ENCODE measurements around the gene MPHOSPH9.

MPHOSPH9 gene

DNA sequence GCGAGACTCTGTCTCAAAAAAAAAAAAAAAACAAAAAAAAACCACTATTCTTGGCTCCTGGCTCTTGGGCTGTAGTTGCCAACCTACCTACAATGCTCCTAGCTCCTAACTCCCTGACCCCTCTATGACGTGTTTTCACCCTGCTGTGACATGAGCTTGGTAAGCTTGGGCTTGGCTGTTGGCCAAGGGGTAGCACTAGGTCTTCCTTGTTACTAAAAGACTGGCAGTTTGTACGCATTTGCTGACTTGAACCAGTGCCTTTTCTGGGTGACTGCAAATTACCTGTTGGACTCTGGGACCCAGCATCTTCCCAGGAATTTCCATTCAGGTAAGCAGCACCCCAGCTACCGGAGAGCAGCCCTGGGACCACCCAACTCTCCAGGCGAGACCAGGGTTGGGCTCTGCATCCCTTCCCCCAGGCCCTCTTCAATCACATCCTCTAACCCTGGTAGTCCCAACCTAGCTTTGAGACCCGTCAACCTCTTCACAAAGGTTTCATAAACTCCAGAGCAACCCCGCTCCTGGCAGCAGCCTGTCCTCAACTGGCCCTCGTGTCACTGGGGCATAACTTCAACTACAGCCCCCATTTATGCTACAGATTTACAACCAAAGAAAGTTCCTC lies 30.4 kb upstream of the MPHOSPH9 start:
- H3K4me1 ChIP-seq (ENCODE audit: control insufficient read depth, insufficient read depth, low read depth, low read length) = peaks cover 18% of the 10 kb centered on the region
- no peaks in the 10 kb centered on the region for H3K9me3 ChIP-seq (ENCODE audit: control insufficient read depth, low read length)
- H3K14ac ChIP-seq (ENCODE audit: low read length in 2 of 2) = no peak overlapping the region
- no peak for DNase-seq
- H2BK12ac ChIP-seq (ENCODE audit: low read length in 2 of 2) = no peak overlapping the region
- peaks cover 75 to 82% of the 10 kb centered on the region in 2 experiments for H3K36me3 ChIP-seq (ENCODE audit: control insufficient read depth in 1 of 2, insufficient read depth in 2 of 2, low read depth in 1 of 2, low read length in 2 of 2)
- no peak overlapping the region for H3K27ac ChIP-seq (ENCODE audit: low read length, poor library complexity, severe bottlenecking)
- no peak overlapping the region for H3K9ac ChIP-seq (ENCODE audit: low read length)
- H2AFZ ChIP-seq (ENCODE audit: low read depth, low read length) = no peak overlapping the region
- no peak overlapping the region for H4K91ac ChIP-seq (ENCODE audit: low read length)
- 96% methylated on average over 7 of the region's 8 CpGs for WGBS
- H3K4ac ChIP-seq (ENCODE audit: low read depth in 1 of 2, low read length in 2 of 2) = no peak overlapping the region
- no peak overlapping the region for H3K23ac ChIP-seq (ENCODE audit: low read length in 2 of 2)
- H2BK120ac ChIP-seq (ENCODE audit: low read depth, low read length) = no peak overlapping the region
- no peak overlapping the region for H4K8ac ChIP-seq (ENCODE audit: low read length)
- no peak overlapping the region for H3K4me2 ChIP-seq (ENCODE audit: low read length, poor library complexity, severe bottlenecking)
- no peak overlapping the region for H2AK5ac ChIP-seq (ENCODE audit: low read length, severe bottlenecking)
- H3K79me1 ChIP-seq (replicated peaks; ENCODE audit: low read length, poor library complexity, severe bottlenecking) = peaks cover 15% of the 10 kb centered on the region
- H2BK15ac ChIP-seq (ENCODE audit: low read depth, poor library complexity, severe bottlenecking) = no peak overlapping the region
- no peak overlapping the region for H3K4me3 ChIP-seq (ENCODE audit: insufficient read depth in 1 of 2, low read depth in 1 of 2, low read length in 2 of 2)
- H3K27me3 ChIP-seq (ENCODE audit: control insufficient read depth in 1 of 2, insufficient read depth in 1 of 2, low read length in 2 of 2) = no peaks in the 10 kb centered on the region
- no peak overlapping the region for H2BK5ac ChIP-seq (ENCODE audit: low read depth, low read length, poor library complexity, severe bottlenecking)
- H3K18ac ChIP-seq (ENCODE audit: low read depth in 1 of 2, low read length in 2 of 2) = no peak overlapping the region

DNA sequence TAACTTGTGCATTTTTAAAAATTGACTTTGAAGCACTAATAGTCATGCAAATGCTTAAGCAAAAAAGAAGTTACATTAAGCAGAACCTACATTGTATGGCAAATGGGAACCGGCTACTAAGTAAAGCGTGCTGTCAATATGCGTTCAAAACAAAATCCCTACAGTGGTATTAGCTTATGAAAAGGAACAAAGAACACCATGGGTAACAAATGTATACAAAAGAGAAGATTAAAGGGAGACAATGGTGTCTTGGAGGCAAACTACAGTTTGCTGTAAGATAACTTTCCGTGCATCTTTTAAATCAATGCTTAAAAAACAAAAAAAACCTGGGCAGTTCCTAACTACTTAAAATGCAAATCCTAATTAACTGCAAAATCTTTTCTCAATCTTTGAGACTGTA lies 28.3 kb upstream of the MPHOSPH9 start:
- no peak for DNase-seq
- Histone ChIP-seq H3K23ac (ENCODE audit: low read length in 2 of 2) (no peak overlapping the region), H2BK5ac (ENCODE audit: low read depth, low read length, poor library complexity, severe bottlenecking) (no peak overlapping the region)

DNA sequence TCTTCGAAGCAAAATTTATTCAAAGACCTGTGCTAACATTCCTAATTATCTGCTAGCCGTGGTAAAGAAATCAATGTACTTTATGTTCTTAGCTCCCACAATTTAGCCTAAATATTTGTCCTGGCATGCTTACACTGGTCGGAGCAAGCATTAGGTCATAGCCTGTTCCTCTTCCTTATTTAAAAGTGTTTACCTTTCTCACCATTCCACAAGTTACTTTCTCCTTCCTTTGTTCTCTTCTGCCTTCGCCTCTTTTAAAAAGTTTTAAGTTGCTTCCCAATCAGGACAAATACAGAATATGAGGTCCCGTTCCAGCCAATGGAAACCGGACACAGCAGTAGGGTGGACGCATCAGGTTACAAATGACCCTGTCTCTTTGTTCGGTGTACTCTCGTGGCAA lies 27.1 kb upstream of the MPHOSPH9 start:
- no peaks in the 10 kb centered on the region for H3K9me3 ChIP-seq (ENCODE audit: control insufficient read depth, low read length)
- no peak overlapping the region for H2BK15ac ChIP-seq (ENCODE audit: low read depth, poor library complexity, severe bottlenecking)
- H3K4me2 ChIP-seq (ENCODE audit: low read length, poor library complexity, severe bottlenecking) = no peak overlapping the region
- no peak overlapping the region for H3K4me3 ChIP-seq (ENCODE audit: insufficient read depth in 1 of 2, low read depth in 1 of 2, low read length in 2 of 2)
- no peak overlapping the region for H2BK12ac ChIP-seq (ENCODE audit: low read length in 2 of 2)
- peaks cover 16% of the 10 kb centered on the region for H3K79me1 ChIP-seq (replicated peaks; ENCODE audit: low read length, poor library complexity, severe bottlenecking)
- no peak overlapping the region for H2BK120ac ChIP-seq (ENCODE audit: low read depth, low read length)
- H4K91ac ChIP-seq (ENCODE audit: low read length) = no peak overlapping the region
- no peak overlapping the region for H2AK5ac ChIP-seq (ENCODE audit: low read length, severe bottlenecking)
- 91% methylated on average over 9 of the region's 9 CpGs for WGBS
- H3K27ac ChIP-seq (ENCODE audit: low read length, poor library complexity, severe bottlenecking) = no peak overlapping the region
- no peak overlapping the region for H4K8ac ChIP-seq (ENCODE audit: low read length)
- H3K18ac ChIP-seq (ENCODE audit: low read depth in 1 of 2, low read length in 2 of 2) = no peak overlapping the region
- no peak for DNase-seq
- no peak overlapping the region for H3K4ac ChIP-seq (ENCODE audit: low read depth in 1 of 2, low read length in 2 of 2)
- peaks cover 62 to 89% of the 10 kb centered on the region in 2 experiments for H3K36me3 ChIP-seq (ENCODE audit: control insufficient read depth in 1 of 2, insufficient read depth in 2 of 2, low read depth in 1 of 2, low read length in 2 of 2)
- no peak overlapping the region for H3K9ac ChIP-seq (ENCODE audit: low read length)
- peaks cover 7% of the 10 kb centered on the region for H3K4me1 ChIP-seq (ENCODE audit: control insufficient read depth, insufficient read depth, low read depth, low read length)
- H3K23ac ChIP-seq (ENCODE audit: low read length in 2 of 2) = no peak overlapping the region
- no peak overlapping the region for H3K14ac ChIP-seq (ENCODE audit: low read length in 2 of 2)
- H3K27me3 ChIP-seq (ENCODE audit: control insufficient read depth in 1 of 2, insufficient read depth in 1 of 2, low read length in 2 of 2) = no peaks in the 10 kb centered on the region
- H2AFZ ChIP-seq (ENCODE audit: low read depth, low read length) = no peak overlapping the region
- no peak overlapping the region for H2BK5ac ChIP-seq (ENCODE audit: low read depth, low read length, poor library complexity, severe bottlenecking)

More for the DNA sequence above, 28.3 kb upstream of the MPHOSPH9 start:
- Histone ChIP-seq H3K14ac (ENCODE audit: low read length in 2 of 2) (no peak overlapping the region), H3K18ac (ENCODE audit: low read depth in 1 of 2, low read length in 2 of 2) (no peak overlapping the region), H2BK12ac (ENCODE audit: low read length in 2 of 2) (no peak overlapping the region), H3K4me2 (ENCODE audit: low read length, poor library complexity, severe bottlenecking) (no peak overlapping the region), H4K91ac (ENCODE audit: low read length) (no peak overlapping the region), H3K79me1 (replicated peaks; ENCODE audit: low read length, poor library complexity, severe bottlenecking) (peaks cover 17% of the 10 kb centered on the region), H2AFZ (ENCODE audit: low read depth, low read length) (no peak overlapping the region), H2BK120ac (ENCODE audit: low read depth, low read length) (no peak overlapping the region), H3K4me1 (ENCODE audit: control insufficient read depth, insufficient read depth, low read depth, low read length) (peaks cover 7% of the 10 kb centered on the region), H4K8ac (ENCODE audit: low read length) (no peak overlapping the region), H3K27ac (ENCODE audit: low read length, poor library complexity, severe bottlenecking) (no peak overlapping the region), H3K27me3 (ENCODE audit: control insufficient read depth in 1 of 2, insufficient read depth in 1 of 2, low read length in 2 of 2) (no peaks in the 10 kb centered on the region), H3K4ac (ENCODE audit: low read depth in 1 of 2, low read length in 2 of 2) (no peak overlapping the region), H3K9me3 (ENCODE audit: control insufficient read depth, low read length) (no peaks in the 10 kb centered on the region), H3K36me3 (ENCODE audit: control insufficient read depth in 1 of 2, insufficient read depth in 2 of 2, low read depth in 1 of 2, low read length in 2 of 2) (peaks cover 68 to 85% of the 10 kb centered on the region in 2 experiments), H2AK5ac (ENCODE audit: low read length, severe bottlenecking) (no peak overlapping the region), H2BK15ac (ENCODE audit: low read depth, poor library complexity, severe bottlenecking) (no peak overlapping the region), H3K9ac (ENCODE audit: low read length) (no peak overlapping the region), H3K4me3 (ENCODE audit: insufficient read depth in 1 of 2, low read depth in 1 of 2, low read length in 2 of 2) (no peak overlapping the region)
- WGBS = 100% methylated on average over 2 of the region's 4 CpGs

DNA sequence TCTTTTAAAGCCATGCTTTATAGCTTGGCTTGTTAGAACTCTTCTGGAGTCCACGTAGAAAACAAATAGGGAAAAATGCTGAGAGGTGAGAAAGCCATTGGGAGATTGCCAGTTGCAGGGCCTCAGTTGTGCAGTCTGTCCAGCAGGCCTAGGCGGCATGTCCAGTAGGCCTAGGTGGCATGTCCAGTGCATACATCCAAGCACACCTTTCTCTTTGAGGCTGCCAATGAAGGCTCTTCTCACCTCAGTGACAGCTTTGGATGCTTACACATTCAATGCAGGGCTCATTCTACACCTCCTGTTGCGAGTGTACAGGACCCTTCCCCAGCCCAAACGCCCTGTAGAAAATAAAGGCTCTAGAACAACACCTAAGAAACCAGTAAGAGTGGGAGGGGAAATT lies 25.7 kb upstream of the MPHOSPH9 start:
- Histone ChIP-seq H3K18ac (ENCODE audit: low read depth in 1 of 2, low read length in 2 of 2) (no peak overlapping the region), H3K9me3 (ENCODE audit: control insufficient read depth, low read length) (no peaks in the 10 kb centered on the region), H3K27me3 (ENCODE audit: control insufficient read depth in 1 of 2, insufficient read depth in 1 of 2, low read length in 2 of 2) (no peaks in the 10 kb centered on the region), H3K4me1 (ENCODE audit: control insufficient read depth, insufficient read depth, low read depth, low read length) (peaks cover 6% of the 10 kb centered on the region), H2BK5ac (ENCODE audit: low read depth, low read length, poor library complexity, severe bottlenecking) (no peak overlapping the region), H4K8ac (ENCODE audit: low read length) (no peak overlapping the region), H2BK15ac (ENCODE audit: low read depth, poor library complexity, severe bottlenecking) (no peak overlapping the region), H3K14ac (ENCODE audit: low read length in 2 of 2) (no peak overlapping the region), H3K4me3 (ENCODE audit: insufficient read depth in 1 of 2, low read depth in 1 of 2, low read length in 2 of 2) (no peak overlapping the region), H3K27ac (ENCODE audit: low read length, poor library complexity, severe bottlenecking) (peak overlapping the region; percentile 11), H2BK12ac (ENCODE audit: low read length in 2 of 2) (no peak overlapping the region), H3K9ac (ENCODE audit: low read length) (no peak overlapping the region), H2BK120ac (ENCODE audit: low read depth, low read length) (no peak overlapping the region), H3K4me2 (ENCODE audit: low read length, poor library complexity, severe bottlenecking) (no peak overlapping the region), H3K36me3 (ENCODE audit: control insufficient read depth in 1 of 2, insufficient read depth in 2 of 2, low read depth in 1 of 2, low read length in 2 of 2) (peaks cover 64 to 91% of the 10 kb centered on the region in 2 experiments), H2AK5ac (ENCODE audit: low read length, severe bottlenecking) (no peak overlapping the region), H2AFZ (ENCODE audit: low read depth, low read length) (no peak overlapping the region), H3K23ac (ENCODE audit: low read length in 2 of 2) (no peak overlapping the region), H3K79me1 (replicated peaks; ENCODE audit: low read length, poor library complexity, severe bottlenecking) (peaks cover 18% of the 10 kb centered on the region), H3K4ac (ENCODE audit: low read depth in 1 of 2, low read length in 2 of 2) (no peak overlapping the region), H4K91ac (ENCODE audit: low read length) (no peak overlapping the region)
- no peak for DNase-seq
- WGBS = 95% methylated on average over 2 of the region's 4 CpGs
